Chondrocyte (in vitro differentiated cells): ENCODE measurements around the gene FBH1. TPM values are rescaled to one million over a fixed set of nuclear protein-coding genes. Genes with fewer than 3 reads are reported as not detected.

ENCODE experiments used
- DNase-seq: peaks from one replicate; pipeline ENCODE4 v3.0.0; 2021; ENCODE audit warnings: mixed read lengths, low spot score
- H3K27ac Mint-ChIP-seq: one replicate; pipeline ENCODE4 v1.8.0; 2021; ENCODE audit warnings: mild to moderate bottlenecking, moderate library complexity, mixed read lengths; ENCODE audit not compliant: unreplicated experiment
- H3K27me3 Mint-ChIP-seq: 2 replicates; pipeline ENCODE4 v1.8.0; 2021; ENCODE audit warnings: low read depth, mixed read lengths
- H3K36me3 Mint-ChIP-seq: 2 replicates; pipeline ENCODE4 v1.8.0; 2021; ENCODE audit warnings: low read depth, mixed read lengths
- H3K4me1 Mint-ChIP-seq: 2 replicates; pipeline ENCODE4 v1.8.0; 2021; ENCODE audit warnings: low read depth, mild to moderate bottlenecking, mixed read lengths
- H3K4me3 Mint-ChIP-seq: one replicate; pipeline ENCODE4 v1.8.0; 2021; ENCODE audit warnings: mild to moderate bottlenecking, moderate library complexity, mixed read lengths; ENCODE audit not compliant: unreplicated experiment
- H3K9me3 Mint-ChIP-seq: 2 replicates; pipeline ENCODE4 v1.8.0; 2021; ENCODE audit warnings: low read depth, mixed read lengths
- CTCF ChIP-seq: fragments of 200-600 bp; sonication (generic); IDR thresholded peaks from 2 replicates; pipeline ENCODE4 v1.5.0; 2021; ENCODE audit warnings: antibody characterized with exemption, mild to moderate bottlenecking, moderate library complexity
- total RNA-seq: library from RNA; stranded (reverse); gene quantifications from 3 replicates; pipeline ENCODE4 v1.2.1, GENCODE V29; 2021

Gene FBH1
- total RNA-seq, 1 donor from 2014 or later = 62.2 TPM

GRCh38 chr10:5978230-5978489 is 88.1 kb downstream of the FBH1 start:
- Mint-ChIP-seq H3K9me3 (no peaks in the 10 kb centered on the region), H3K4me3 (peak overlapping the region; percentile 70), H3K27ac (peak overlapping the region; percentile 41), H3K4me1 (peaks cover 10% of the 10 kb centered on the region), H3K36me3 (peaks cover 3% of the 10 kb centered on the region), H3K27me3 (peaks cover 14% of the 10 kb centered on the region)
- TF ChIP-seq CTCF = peak; percentile 1
- no peak for DNase-seq

DNA sequence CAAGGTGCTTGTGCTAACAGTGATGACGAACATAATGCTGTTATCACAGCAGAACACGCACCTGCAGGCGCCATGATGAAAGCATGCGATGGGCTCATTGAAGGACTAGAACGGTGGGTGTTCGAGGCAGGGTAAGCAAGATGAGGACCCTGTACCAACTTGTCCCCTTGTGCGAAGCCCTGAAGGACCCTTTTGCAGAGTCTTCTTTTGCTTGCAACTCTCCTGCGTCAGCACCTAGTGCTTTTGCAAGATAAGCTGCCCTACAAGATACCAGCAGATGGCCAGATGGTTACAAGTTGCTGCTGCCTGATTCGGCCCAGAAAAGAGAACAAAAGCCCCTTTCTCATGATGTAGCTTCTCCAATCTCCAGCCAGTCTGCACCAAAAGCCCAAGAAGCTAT is 91.5 kb downstream of the FBH1 start:
- Mint-ChIP-seq H3K27me3 (peaks cover 25% of the 10 kb centered on the region), H3K9me3 (no peaks in the 10 kb centered on the region), H3K4me1 (peaks cover 6% of the 10 kb centered on the region), H3K27ac (no peak overlapping the region), H3K4me3 (no peak overlapping the region), H3K36me3 (peaks cover 5% of the 10 kb centered on the region)
- no peak for TF ChIP-seq CTCF
- DNase-seq = no peak

DNA sequence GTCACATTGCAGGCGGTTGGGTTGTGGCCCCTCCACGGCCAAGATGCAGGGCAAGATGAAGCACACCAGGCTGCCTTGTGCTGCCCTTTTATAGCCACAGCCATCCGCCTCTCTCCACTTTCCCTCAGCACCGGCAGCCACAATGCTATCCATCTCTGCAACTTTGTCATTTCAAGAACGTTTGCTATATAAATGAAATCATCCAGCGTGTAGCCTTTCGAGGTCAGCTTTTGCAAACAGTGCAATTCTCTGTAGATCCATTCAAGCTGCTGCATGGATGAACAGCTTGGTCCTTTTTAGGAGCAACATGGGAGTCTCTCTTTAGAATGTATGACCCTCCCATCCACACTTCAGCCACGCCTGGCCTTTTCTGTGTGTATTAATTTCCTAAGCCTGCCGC is 93.7 kb downstream of the FBH1 start:
- DNase-seq = no peak
- no peak for TF ChIP-seq CTCF
- Mint-ChIP-seq H3K9me3 (no peaks in the 10 kb centered on the region), H3K36me3 (peaks cover 3% of the 10 kb centered on the region), H3K4me1 (no peaks in the 10 kb centered on the region), H3K27me3 (peaks cover 30% of the 10 kb centered on the region), H3K4me3 (no peak overlapping the region), H3K27ac (no peak overlapping the region)

- Mint-ChIP-seq H3K4me1 (no peaks in the 10 kb centered on the region), H3K4me3 (no peak overlapping the region), H3K36me3 (peaks cover 3% of the 10 kb centered on the region), H3K9me3 (no peaks in the 10 kb centered on the region), H3K27me3 (peaks cover 29% of the 10 kb centered on the region), H3K27ac (no peak overlapping the region)
- no peak for DNase-seq
- no peak for TF ChIP-seq CTCF
These were observed 95.0 kb downstream of the FBH1 start for GRCh38 chr10:5985029-5985428.

Other genes with a start within 250 kb of the FBH1 start
- 13.8 to 14.9 TPM (median 14.0 TPM) in 3 replicates for gene ASB13, start 223.6 kb upstream of the FBH1 start, total RNA-seq
- gene TASOR2, start 205.4 kb upstream of the FBH1 start, total RNA-seq = 61.1 to 78.1 TPM (median 62.6 TPM) in 3 replicates
- 254 to 259 TPM (median 256 TPM) in 3 replicates for gene GDI2, start 76.8 kb upstream of the FBH1 start, total RNA-seq
- 5.8 to 6.5 TPM (median 6.4 TPM) in 3 replicates for gene ANKRD16, start 350 bp upstream of the FBH1 start, total RNA-seq
- 0.56 to 0.65 TPM in 2 of 3 replicates, not detected in the other for gene IL15RA, start 87.3 kb downstream of the FBH1 start, total RNA-seq
- gene IL2RA, start 172.1 kb downstream of the FBH1 start, total RNA-seq = not detected in 3 replicates
- 56.3 to 59.0 TPM (median 57.0 TPM) in 3 replicates for gene RBM17, start 198.8 kb downstream of the FBH1 start, total RNA-seq